PC-3 (cell line): ENCODE measurements around the gene KCNQ4. TPM values are rescaled to one million over a fixed set of nuclear protein-coding genes. Genes with fewer than 3 reads are reported as not detected.
A peak's percentile ranks its signal among the peaks of the same experiment; 100 is the strongest.

Source experiments
- ATAC-seq: fragments of 200-7000 bp; cut with Tn5 transposase; 2 replicates; pipeline ENCODE4 v1.9.1; 2020; ENCODE audit warnings: mild to moderate bottlenecking, moderate library complexity
- BruUV-seq: library from RNA; stranded (reverse); fragments of 400-500 nt; replicated peaks from 2 replicates; lab custom pipeline; 2021; lab: Mats Ljungman, UMichigan
- CTCF ChIA-PET: fragments of 300-600 bp; sonication (Branson Sonifier 250); formaldehyde crosslinking; loops from one replicate; lab custom pipeline; 2022; ENCODE audit warnings: antibody characterized with exemption; lab: Charles Lee
- POLR2A ChIA-PET: fragments of 300-600 bp; sonication (Branson Sonifier 250); formaldehyde crosslinking; loops from one replicate; lab custom pipeline; 2022; ENCODE audit warnings: antibody characterized with exemption; ENCODE audit not compliant: unreplicated experiment; lab: Charles Lee
- DNase-seq: peaks from one replicate; pipeline ENCODE4 v3.0.0-alpha.2; 2015
- H2AFZ ChIP-seq: fragments of 300-600 bp; sonication (generic); 2 replicates; pipeline ENCODE4 v1.6.0; 2016; ENCODE audit warnings: antibody characterized with exemption, low read length
- H3F3A ChIP-seq: fragments of 300-600 bp; sonication (generic); one replicate; pipeline ENCODE4 v1.6.0; 2017; ENCODE audit warnings: antibody characterized with exemption, low read length, control low read depth, mild to moderate bottlenecking; ENCODE audit not compliant: unreplicated experiment
- H3K27ac ChIP-seq: fragments of 300-600 bp; sonication (generic); 2 replicates; pipeline ENCODE4 v1.5.1; 2016; ENCODE audit warnings: mild to moderate bottlenecking, low read length
- H3K27me3 ChIP-seq: fragments of 300-600 bp; sonication (generic); 2 replicates; pipeline ENCODE4 v1.6.1; 2016; ENCODE audit warnings: low read length, mixed read lengths
- H3K36me3 ChIP-seq: fragments of 300-600 bp; sonication (generic); 2 replicates; pipeline ENCODE4 v1.6.1; 2016; ENCODE audit warnings: low read depth, mixed run types, low read length, mixed read lengths
- H3K4me1 ChIP-seq: fragments of 300-600 bp; sonication (generic); 2 replicates; pipeline ENCODE4 v1.5.1; 2016; ENCODE audit warnings: low read length; ENCODE audit not compliant: insufficient read depth
- H3K4me2 ChIP-seq: fragments of 300-600 bp; sonication (generic); 2 replicates; pipeline ENCODE4 v1.6.0; 2016; ENCODE audit warnings: low read length
- H3K4me3 ChIP-seq: fragments of 300-600 bp; sonication (generic); 2 replicates; pipeline ENCODE4 v1.5.1; 2016; ENCODE audit warnings: mild to moderate bottlenecking, low read length, mixed read lengths
- H3K79me2 ChIP-seq: fragments of 300-600 bp; sonication (generic); 2 replicates; pipeline ENCODE4 v1.6.1; 2017; ENCODE audit warnings: low read length, mixed read lengths
- H3K9ac ChIP-seq: fragments of 300-600 bp; sonication (generic); 2 replicates; pipeline ENCODE4 v1.6.0; 2016; ENCODE audit warnings: mild to moderate bottlenecking, low read length
- H3K9me2 ChIP-seq: fragments of 300-600 bp; sonication (generic); replicated peaks from 2 replicates; pipeline ENCODE4 v1.6.1; 2016; ENCODE audit warnings: mixed run types, low read length, mixed read lengths
- H3K9me3 ChIP-seq: fragments of 300-600 bp; sonication (generic); 2 replicates; pipeline ENCODE4 v1.6.1; 2016; ENCODE audit warnings: low read length, mixed read lengths
- H4K20me1 ChIP-seq: fragments of 300-600 bp; sonication (generic); 2 replicates; pipeline ENCODE4 v1.6.1; 2016; ENCODE audit warnings: low read length, mixed read lengths
- CTCF ChIP-seq: fragments of 300-600 bp; sonication (generic); conservative IDR thresholded peaks from 2 replicates; pipeline ENCODE4 v1.5.1; 2017; ENCODE audit warnings: antibody characterized with exemption, low read depth, mild to moderate bottlenecking, low read length
- EZH2 ChIP-seq: fragments of 300-600 bp; sonication (generic); IDR thresholded peaks from one replicate; pipeline ENCODE4 v1.6.1; 2017; ENCODE audit warnings: antibody characterized with exemption, mild to moderate bottlenecking, low read length; ENCODE audit not compliant: unreplicated experiment
- EZH2phosphoT487 ChIP-seq: fragments of 300-600 bp; sonication (generic); IDR thresholded peaks from 2 replicates; pipeline ENCODE4 v1.6.1; 2018; ENCODE audit warnings: mild to moderate bottlenecking, antibody characterized with exemption, low read length, borderline replicate concordance
- intact Hi-C: fragments of 100-400 bp; cut with micrococcal nuclease; formaldehyde crosslinking; loops from 2 replicates; pipeline ENCODE4 v1.9.0; 2023
- total RNA-seq: library from RNA; depleted of rRNA; stranded (reverse); fragments of >200 nt; gene quantifications from 2 replicates; pipeline ENCODE4 v1.2.3, GENCODE V29; 2014

Gene KCNQ4
- total RNA-seq, 1 experiment from 2014 or later: 2.5 TPM

- H3F3A ChIP-seq: no peaks in the 10 kb centered on the region
- no peak overlapping the region for H3K9ac ChIP-seq
- no peak overlapping the region for H2AFZ ChIP-seq
- H3K36me3 ChIP-seq: peaks cover 30% of the 10 kb centered on the region; the same call in 1 of the 2 replicates
- DNase-seq: no peak
- no peaks in the 10 kb centered on the region for H3K4me1 ChIP-seq
- no peak overlapping the region for H3K27ac ChIP-seq
- H3K27me3 ChIP-seq: no peaks in the 10 kb centered on the region
- no peaks in the 10 kb centered on the region for H4K20me1 ChIP-seq
- no TSS peak for BruUV-seq
- no peaks in the 10 kb centered on the region for H3K79me2 ChIP-seq
- ChIA-PET POLR2A (no interaction called here), CTCF (no interaction called here)
- no peak overlapping the region for H3K4me3 ChIP-seq
- H3K9me2 ChIP-seq: no peaks in the 10 kb centered on the region
- H3K4me2 ChIP-seq: no peak overlapping the region
- intact Hi-C loops: no loop called here
- no peak for ATAC-seq
- TF ChIP-seq EZH2 (no peak), EZH2phosphoT487 (no peak), CTCF (no peak)
- no peaks in the 10 kb centered on the region for H3K9me3 ChIP-seq
These were observed 17.0 kb upstream of the KCNQ4 start for GRCh38 chr1:40766560-40766959.

- Histone ChIP-seq H3K27me3 (no peaks in the 10 kb centered on the region), H3K4me3 (no peak overlapping the region), H4K20me1 (no peaks in the 10 kb centered on the region), H3K4me1 (no peaks in the 10 kb centered on the region), H3K79me2 (no peaks in the 10 kb centered on the region), H3K36me3 (peaks cover 29% of the 10 kb centered on the region; the same call in 1 of the 2 replicates), H3K9me3 (no peaks in the 10 kb centered on the region), H3F3A (no peaks in the 10 kb centered on the region), H3K9ac (no peak overlapping the region), H2AFZ (no peak overlapping the region), H3K4me2 (no peak overlapping the region), H3K27ac (no peak overlapping the region), H3K9me2 (no peaks in the 10 kb centered on the region)
- ChIA-PET CTCF (interaction anchor here (0.5 kb wide), 1 partner anchor 177 kb away, joined by 4 read pairs; no protein-coding TSS in a partner anchor), POLR2A (no interaction called here)
- no peak for ATAC-seq
- no TSS peak for BruUV-seq
- intact Hi-C loops: loop anchor here (2.0 kb wide), 1 partner anchor 156 kb away; no protein-coding TSS in a partner anchor
- TF ChIP-seq EZH2phosphoT487 (no peak), CTCF (no peak), EZH2 (no peak)
- no peak for DNase-seq
These were observed 15.2 kb upstream of the KCNQ4 start for GRCh38 chr1:40768146-40768990.

- Histone ChIP-seq H2AFZ (no peak overlapping the region), H3K79me2 (no peaks in the 10 kb centered on the region), H3K4me1 (no peaks in the 10 kb centered on the region), H3K4me3 (no peak overlapping the region), H4K20me1 (no peaks in the 10 kb centered on the region), H3F3A (no peaks in the 10 kb centered on the region), H3K9me3 (no peaks in the 10 kb centered on the region), H3K9me2 (no peaks in the 10 kb centered on the region), H3K4me2 (no peak overlapping the region), H3K27ac (no peak overlapping the region), H3K27me3 (no peaks in the 10 kb centered on the region), H3K9ac (no peak overlapping the region), H3K36me3 (peaks cover 29% of the 10 kb centered on the region; the same call in 1 of the 2 replicates)
- no TSS peak for BruUV-seq
- DNase-seq (no peak), ATAC-seq (peak; percentile 62)
- ChIA-PET CTCF (no interaction called here), POLR2A (no interaction called here)
- intact Hi-C loops: loop anchor here (2.0 to 5.0 kb wide), 4 partner anchors 78 to 182 kb away; partner anchors contain the start of gene NFYC
- no peak for TF ChIP-seq EZH2
- peak; percentile 54 for TF ChIP-seq CTCF
- no peak for TF ChIP-seq EZH2phosphoT487
These were observed 13.8 kb upstream of the KCNQ4 start for GRCh38 chr1:40769815-40770214.
